HepG2 (cell line): ENCODE data around the gene MIER1. TPM values are rescaled to one million over a fixed set of nuclear protein-coding genes. Genes with fewer than 3 reads are reported as not detected.

Experiments used
- AHDC1 ChIP-seq: sonication (generic); formaldehyde crosslinking; IDR thresholded peaks from 2 replicates; pipeline ENCODE4 v1.5.1; 2020; ENCODE audit warnings: mild to moderate bottlenecking, missing genetic modification reagents, borderline replicate concordance
- GABPB1 ChIP-seq: IDR thresholded peaks from 2 replicates; pipeline ENCODE4 v1.6.1; 2016; ENCODE audit warnings: mild to moderate bottlenecking, missing genetic modification reagents, moderate library complexity, missing compliant biosample characterization
- HIVEP1 ChIP-seq: sonication (generic); formaldehyde crosslinking; IDR thresholded peaks from 2 replicates; pipeline ENCODE4 v1.4.0; 2020; ENCODE audit warnings: mild to moderate bottlenecking, missing genetic modification reagents
- HOXA5 ChIP-seq: sonication (generic); formaldehyde crosslinking; IDR thresholded peaks from 2 replicates; pipeline ENCODE4 v1.4.0; 2020; ENCODE audit warnings: missing genetic modification reagents
- NFKB2 ChIP-seq: sonication (generic); formaldehyde crosslinking; IDR thresholded peaks from 2 replicates; pipeline ENCODE4 v1.4.0; 2020; ENCODE audit warnings: missing genetic modification reagents, borderline replicate concordance
- PHB2 ChIP-seq: fragments of 450-650 bp; IDR thresholded peaks from 2 replicates; pipeline ENCODE4 v1.6.1; 2018; ENCODE audit not compliant: partially characterized antibody
- TARDBP ChIP-seq: sonication (generic); formaldehyde crosslinking; IDR thresholded peaks from 2 replicates; pipeline ENCODE4 v1.8.0; 2022; ENCODE audit warnings: mild to moderate bottlenecking, missing genetic modification reagents
- ZMYM4 ChIP-seq: sonication (generic); formaldehyde crosslinking; IDR thresholded peaks from 2 replicates; pipeline ENCODE4 v1.8.1; 2023; ENCODE audit warnings: mild to moderate bottlenecking, missing genetic modification reagents
- ZNF225 ChIP-seq: sonication (generic); formaldehyde crosslinking; IDR thresholded peaks from 2 replicates; pipeline ENCODE4 v1.4.0; 2020; ENCODE audit warnings: mild to moderate bottlenecking, missing genetic modification reagents
- ZNF263 ChIP-seq: sonication (generic); formaldehyde crosslinking; IDR thresholded peaks from 2 replicates; pipeline ENCODE4 v1.4.0; 2020; ENCODE audit warnings: missing genetic modification reagents
- ZNF264 ChIP-seq: sonication (generic); formaldehyde crosslinking; IDR thresholded peaks from 2 replicates; pipeline ENCODE4 v1.4.0; 2020; ENCODE audit warnings: missing genetic modification reagents
- ZNF460 ChIP-seq: sonication (generic); formaldehyde crosslinking; IDR thresholded peaks from 2 replicates; pipeline ENCODE4 v1.5.1; 2020; ENCODE audit warnings: missing genetic modification reagents, mild to moderate bottlenecking, borderline replicate concordance
- ZNF589 ChIP-seq: sonication (generic); formaldehyde crosslinking; conservative IDR thresholded peaks from 2 replicates; pipeline ENCODE4 v1.8.0; 2022; ENCODE audit warnings: mild to moderate bottlenecking, moderate library complexity, missing genetic modification reagents
- ZNF792 ChIP-seq: IDR thresholded peaks from 2 replicates; pipeline ENCODE4 v1.6.1; 2016
- polyA plus RNA-seq, 8 experiments: library from polyadenylated mRNA; depleted of rRNA in 3 of 8; stranded (reverse) in 7 of 8; unstranded in 1 of 8; fragments of >200 nt; fragmentation: Illumina TruSeq in 4 of 8; extraction: Trizol in 4 of 8; gene quantifications; 2 replicates each; pipeline versions ENCODE4 v1.2.1 to v1.2.3, GENCODE V29; 2011 to 2016; ENCODE audit warnings: low read depth in 4 of 8, missing spikeins in 1 of 8, mixed read lengths in 1 of 8; ENCODE audit not compliant: insufficient read depth in 1 of 8
- total RNA-seq, 5 experiments: library from RNA; depleted of rRNA; stranded (reverse); fragments of >200 nt; fragmentation: Illumina TruSeq; extraction: Trizol; gene quantifications; 2 replicates each; pipeline ENCODE4 v1.2.3, GENCODE V29; 2016; ENCODE audit warnings: low read depth in 1 of 5
- TF ChIP-seq, protein P1 (sequence below): sonication (generic); formaldehyde crosslinking; IDR thresholded peaks from 2 replicates; pipeline ENCODE4 v1.4.0; 2020; ENCODE audit warnings: mild to moderate bottlenecking, missing genetic modification reagents, borderline replicate concordance

Gene MIER1
- total and polyA plus RNA-seq, 2 of the 13 experiments (the other 11 are each of a cell fraction or from before 2014, with no cell fraction given): 7.0 to 30.4 TPM

- TF ChIP-seq, protein P1, sequence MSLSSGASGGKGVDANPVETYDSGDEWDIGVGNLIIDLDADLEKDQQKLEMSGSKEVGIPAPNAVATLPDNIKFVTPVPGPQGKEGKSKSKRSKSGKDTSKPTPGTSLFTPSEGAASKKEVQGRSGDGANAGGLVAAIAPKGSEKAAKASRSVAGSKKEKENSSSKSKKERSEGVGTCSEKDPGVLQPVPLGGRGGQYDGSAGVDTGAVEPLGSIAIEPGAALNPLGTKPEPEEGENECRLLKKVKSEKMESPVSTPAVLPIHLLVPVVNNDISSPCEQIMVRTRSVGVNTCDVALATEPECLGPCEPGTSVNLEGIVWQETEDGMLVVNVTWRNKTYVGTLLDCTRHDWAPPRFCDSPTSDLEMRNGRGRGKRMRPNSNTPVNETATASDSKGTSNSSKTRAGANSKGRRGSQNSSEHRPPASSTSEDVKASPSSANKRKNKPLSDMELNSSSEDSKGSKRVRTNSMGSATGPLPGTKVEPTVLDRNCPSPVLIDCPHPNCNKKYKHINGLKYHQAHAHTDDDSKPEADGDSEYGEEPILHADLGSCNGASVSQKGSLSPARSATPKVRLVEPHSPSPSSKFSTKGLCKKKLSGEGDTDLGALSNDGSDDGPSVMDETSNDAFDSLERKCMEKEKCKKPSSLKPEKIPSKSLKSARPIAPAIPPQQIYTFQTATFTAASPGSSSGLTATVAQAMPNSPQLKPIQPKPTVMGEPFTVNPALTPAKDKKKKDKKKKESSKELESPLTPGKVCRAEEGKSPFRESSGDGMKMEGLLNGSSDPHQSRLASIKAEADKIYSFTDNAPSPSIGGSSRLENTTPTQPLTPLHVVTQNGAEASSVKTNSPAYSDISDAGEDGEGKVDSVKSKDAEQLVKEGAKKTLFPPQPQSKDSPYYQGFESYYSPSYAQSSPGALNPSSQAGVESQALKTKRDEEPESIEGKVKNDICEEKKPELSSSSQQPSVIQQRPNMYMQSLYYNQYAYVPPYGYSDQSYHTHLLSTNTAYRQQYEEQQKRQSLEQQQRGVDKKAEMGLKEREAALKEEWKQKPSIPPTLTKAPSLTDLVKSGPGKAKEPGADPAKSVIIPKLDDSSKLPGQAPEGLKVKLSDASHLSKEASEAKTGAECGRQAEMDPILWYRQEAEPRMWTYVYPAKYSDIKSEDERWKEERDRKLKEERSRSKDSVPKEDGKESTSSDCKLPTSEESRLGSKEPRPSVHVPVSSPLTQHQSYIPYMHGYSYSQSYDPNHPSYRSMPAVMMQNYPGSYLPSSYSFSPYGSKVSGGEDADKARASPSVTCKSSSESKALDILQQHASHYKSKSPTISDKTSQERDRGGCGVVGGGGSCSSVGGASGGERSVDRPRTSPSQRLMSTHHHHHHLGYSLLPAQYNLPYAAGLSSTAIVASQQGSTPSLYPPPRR: no peak
- TF ChIP-seq ZNF263 (CRISPR knock-in tag): no peak; the same call in 1 of the 2 replicates
- TF ChIP-seq ZNF792 (CRISPR knock-in tag): peak; percentile 18; the same call in 1 of the 2 replicates
- no peak for TF ChIP-seq ZNF589 (CRISPR knock-in tag)
- no peak for TF ChIP-seq HOXA5 (CRISPR knock-in tag)
- TF ChIP-seq PHB2: no peak
- TF ChIP-seq TARDBP (CRISPR knock-in tag): peak; percentile 71
- TF ChIP-seq GABPB1 (CRISPR knock-in tag): peak; percentile 84
- no peak for TF ChIP-seq AHDC1 (CRISPR knock-in tag)
- peak; percentile 65; the same call in 1 of the 2 replicates for TF ChIP-seq ZNF264 (CRISPR knock-in tag)
- TF ChIP-seq ZNF460: no peak
- peak; percentile 35; the same call in 1 of the 2 replicates for TF ChIP-seq NFKB2 (CRISPR knock-in tag)
- no peak for TF ChIP-seq ZNF225 (CRISPR knock-in tag)
- no peak; the same call in 1 of the 2 replicates for TF ChIP-seq HIVEP1 (CRISPR knock-in tag)
- peak; percentile 78; the same call in 1 of the 2 replicates for TF ChIP-seq ZMYM4
Observed at GRCh38 chr1:66929999-66930822, 5.4 kb downstream of the MIER1 start (continued).
